Measurements from ENCODE around the gene PRKCSH. TPM values are rescaled to one million over a fixed set of nuclear protein-coding genes. Genes with fewer than 3 reads are reported as not detected.
"Not testable (repeated sequence)": the region's sequence is repeated elsewhere in the genome, so short reads cannot be mapped to it uniquely, and the experiment has no call there.

Gene PRKCSH
- total and polyA plus RNA-seq, 3 donors from 2014 or later: 214 to 266 (median 256) TPM

DNA sequence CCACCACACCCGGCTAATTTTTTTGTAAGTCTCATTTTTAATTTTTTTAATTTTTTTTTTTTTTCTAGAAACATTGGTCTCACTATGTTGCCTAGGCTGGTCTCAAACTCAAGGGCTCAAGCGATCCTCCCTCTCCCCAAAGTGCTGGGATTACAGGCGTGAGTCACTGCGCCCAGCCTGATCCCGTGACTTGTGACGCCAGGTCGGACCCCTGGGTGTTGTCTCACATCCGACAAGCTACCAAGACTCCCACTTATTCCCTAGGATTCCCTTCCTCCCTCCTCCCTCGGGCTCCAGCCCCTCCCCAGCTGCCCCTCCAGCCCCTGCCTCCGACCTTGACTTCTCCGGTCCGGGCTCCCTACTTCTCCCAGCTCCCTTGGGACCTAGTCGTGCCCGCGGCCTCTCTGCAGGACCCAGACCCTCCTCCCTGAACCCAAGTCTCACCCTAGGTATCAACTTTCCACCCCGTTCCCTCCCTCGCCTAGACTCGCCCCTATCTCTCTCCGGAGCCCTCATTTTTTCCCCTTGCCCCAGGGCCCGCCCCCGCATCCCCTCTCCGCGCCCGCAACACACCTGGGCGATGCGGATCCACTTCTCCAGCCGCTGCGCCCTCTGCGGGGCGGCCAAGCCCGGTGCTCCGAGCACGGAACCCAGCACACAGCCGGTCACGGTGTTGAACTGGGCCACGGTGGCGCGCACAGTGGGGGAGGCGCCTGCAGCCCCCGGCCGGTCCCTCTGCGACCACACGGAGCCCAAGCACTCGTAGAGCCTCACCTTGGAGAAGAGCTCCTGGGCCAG is 29.4 kb upstream of the PRKCSH start:
- no peak overlapping the region for H3K27ac ChIP-seq
- TF ChIP-seq POLR2A (IDR thresholded peaks at IDR 0.05): no peak
- TF ChIP-seq, protein P1, sequence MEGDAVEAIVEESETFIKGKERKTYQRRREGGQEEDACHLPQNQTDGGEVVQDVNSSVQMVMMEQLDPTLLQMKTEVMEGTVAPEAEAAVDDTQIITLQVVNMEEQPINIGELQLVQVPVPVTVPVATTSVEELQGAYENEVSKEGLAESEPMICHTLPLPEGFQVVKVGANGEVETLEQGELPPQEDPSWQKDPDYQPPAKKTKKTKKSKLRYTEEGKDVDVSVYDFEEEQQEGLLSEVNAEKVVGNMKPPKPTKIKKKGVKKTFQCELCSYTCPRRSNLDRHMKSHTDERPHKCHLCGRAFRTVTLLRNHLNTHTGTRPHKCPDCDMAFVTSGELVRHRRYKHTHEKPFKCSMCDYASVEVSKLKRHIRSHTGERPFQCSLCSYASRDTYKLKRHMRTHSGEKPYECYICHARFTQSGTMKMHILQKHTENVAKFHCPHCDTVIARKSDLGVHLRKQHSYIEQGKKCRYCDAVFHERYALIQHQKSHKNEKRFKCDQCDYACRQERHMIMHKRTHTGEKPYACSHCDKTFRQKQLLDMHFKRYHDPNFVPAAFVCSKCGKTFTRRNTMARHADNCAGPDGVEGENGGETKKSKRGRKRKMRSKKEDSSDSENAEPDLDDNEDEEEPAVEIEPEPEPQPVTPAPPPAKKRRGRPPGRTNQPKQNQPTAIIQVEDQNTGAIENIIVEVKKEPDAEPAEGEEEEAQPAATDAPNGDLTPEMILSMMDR (IDR thresholded peaks at IDR 0.05): no peak
- no peaks in the 10 kb centered on the region for H3K9me3 ChIP-seq
- H3K36me3 ChIP-seq (ENCODE audit: low read depth, missing control alignments): no peaks in the 10 kb centered on the region
- H3K4me1 ChIP-seq: no peaks in the 10 kb centered on the region
- DNase-seq: no peak
- WGBS, 2 donors: 11 to 27% methylated on average over 27 to 44 of the region's 44 CpGs
- peak overlapping the region; percentile 1 to 30 for H3K4me3 ChIP-seq
- intact Hi-C loops (cut with DNase I; ENCODE audit: low total_unique reads): no loop called here
- no peaks in the 10 kb centered on the region for H3K27me3 ChIP-seq

DNA sequence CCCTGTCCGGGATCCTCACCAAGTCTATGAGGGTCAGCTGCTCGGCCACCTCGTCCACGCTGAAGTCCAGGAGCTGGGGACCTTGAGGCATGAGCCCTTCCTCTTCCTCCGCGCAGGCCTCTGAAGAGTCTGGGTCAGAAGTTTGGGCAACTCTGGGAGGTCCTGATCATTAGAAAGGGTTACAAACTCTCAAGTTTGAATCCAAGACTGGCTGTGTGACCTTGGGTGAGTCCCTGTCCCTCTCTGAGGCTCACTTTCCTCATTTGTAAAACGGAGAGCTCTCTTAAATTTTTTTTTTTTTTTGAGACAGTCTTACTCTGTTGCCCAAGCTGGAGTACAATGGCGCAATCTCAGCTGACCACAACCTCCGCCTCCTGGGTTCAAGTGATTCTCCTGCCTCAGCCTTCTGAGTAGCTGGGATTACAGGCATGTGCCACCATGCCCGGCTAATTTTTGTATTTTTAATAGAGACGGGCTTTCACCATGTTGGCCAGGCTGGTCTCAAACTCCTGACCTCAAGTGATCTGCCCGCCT is 28.7 kb upstream of the PRKCSH start:
- DNase-seq; intact Hi-C loops (cut with DNase I; ENCODE audit: low total_unique reads): not testable (repeated sequence)

DNA sequence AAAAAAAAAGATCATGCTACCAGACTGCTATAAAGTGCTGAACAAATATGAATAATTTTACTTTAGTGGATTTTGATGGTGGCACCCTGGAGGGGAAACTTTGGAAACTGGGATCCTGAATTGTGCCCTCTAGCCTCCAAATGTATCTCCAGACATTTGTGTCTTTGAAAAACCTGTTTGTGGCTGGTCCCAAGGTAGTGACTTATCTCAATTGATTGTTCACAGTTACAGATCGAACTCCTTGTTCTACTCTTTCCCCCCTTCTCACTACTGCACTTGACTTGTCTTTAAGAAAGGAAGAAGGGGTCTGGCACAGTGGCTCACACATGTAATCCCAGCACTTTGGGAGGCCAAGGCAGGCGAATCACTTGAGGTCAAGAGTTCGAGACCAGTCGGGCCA is 26.8 kb upstream of the PRKCSH start:
- H3K9me3 ChIP-seq: no peaks in the 10 kb centered on the region
- intact Hi-C loops (cut with DNase I; ENCODE audit: low total_unique reads): no loop called here
- no peak overlapping the region for H3K4me3 ChIP-seq
- no peaks in the 10 kb centered on the region for H3K27me3 ChIP-seq
- no peak overlapping the region for H3K27ac ChIP-seq
- 84 to 92% methylated on average over 4 of the region's 4 CpGs for WGBS, 2 donors
- DNase-seq: no peak
- no peaks in the 10 kb centered on the region for H3K36me3 ChIP-seq (ENCODE audit: low read depth, missing control alignments)
- no peaks in the 10 kb centered on the region for H3K4me1 ChIP-seq
- TF ChIP-seq, protein P1 (IDR thresholded peaks at IDR 0.05): no peak
- no peak for TF ChIP-seq POLR2A (IDR thresholded peaks at IDR 0.05)

More for the DNA sequence above, 28.7 kb upstream of the PRKCSH start:
- not testable (repeated sequence) for H3K4me1 ChIP-seq; H3K36me3 ChIP-seq (ENCODE audit: low read depth, missing control alignments); H3K27ac ChIP-seq; H3K27me3 ChIP-seq; H3K9me3 ChIP-seq
- H3K4me3 ChIP-seq: peak overlapping the region; percentile 1 to 30
- 54 to 61% methylated on average over 11 to 12 of the region's 12 CpGs for WGBS, 2 donors

DNA sequence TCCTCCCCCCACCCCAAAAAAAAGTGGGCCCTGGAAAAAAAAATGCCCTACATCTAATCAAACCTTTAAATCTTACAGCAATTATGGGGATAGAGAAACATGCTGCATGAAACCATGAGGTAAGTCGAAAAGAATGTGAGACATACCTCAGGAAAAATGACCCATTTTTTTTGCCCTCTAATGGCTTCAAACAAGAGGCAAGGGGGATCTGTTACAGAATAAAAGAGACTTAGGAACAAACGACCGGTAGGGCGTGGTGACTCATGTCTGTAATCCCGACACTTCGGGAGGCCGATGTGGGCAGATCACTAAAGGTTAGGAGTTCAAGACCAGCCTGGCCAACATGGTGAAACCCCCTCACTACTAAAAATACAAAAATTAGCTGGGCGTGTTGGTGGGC is 24.8 kb upstream of the PRKCSH start:
- no peak for TF ChIP-seq POLR2A (IDR thresholded peaks at IDR 0.05)
- TF ChIP-seq, protein P1 (IDR thresholded peaks at IDR 0.05): no peak
- Histone ChIP-seq H3K36me3 (ENCODE audit: low read depth, missing control alignments) (no peaks in the 10 kb centered on the region), H3K27ac (no peak overlapping the region), H3K4me1 (no peaks in the 10 kb centered on the region), H3K27me3 (no peaks in the 10 kb centered on the region), H3K4me3 (no peak overlapping the region), H3K9me3 (no peaks in the 10 kb centered on the region)
- intact Hi-C loops (cut with DNase I; ENCODE audit: low total_unique reads): no loop called here
- DNase-seq: no peak
- 80% methylated on average over 8 of the region's 8 CpGs for WGBS, 2 donors

DNA sequence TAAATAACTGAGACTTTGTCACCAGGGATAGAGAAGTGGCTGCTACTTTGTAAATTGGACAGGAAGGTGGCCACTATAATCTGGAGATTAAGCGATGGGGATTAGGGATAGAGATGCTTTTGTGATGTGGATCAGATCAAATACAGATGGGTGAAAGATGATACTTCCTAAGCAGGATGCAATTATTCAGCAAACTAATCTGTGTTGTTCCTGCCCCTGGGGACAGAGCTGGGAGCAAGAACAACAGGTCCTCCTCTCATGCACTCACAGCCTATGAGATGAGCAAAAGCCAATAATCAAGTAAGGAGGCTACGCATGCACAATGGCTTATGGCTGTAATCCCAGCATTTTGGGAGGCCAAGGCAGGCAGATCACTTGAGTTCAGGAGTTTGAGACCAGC is 20.9 kb upstream of the PRKCSH start:
- H3K27me3 ChIP-seq: no peaks in the 10 kb centered on the region
- no peak overlapping the region for H3K27ac ChIP-seq
- TF ChIP-seq, protein P1 (IDR thresholded peaks at IDR 0.05): no peak
- no peaks in the 10 kb centered on the region for H3K9me3 ChIP-seq
- intact Hi-C loops (cut with DNase I; ENCODE audit: low total_unique reads): no loop called here
- 80 to 83% methylated on average over 2 of the region's 2 CpGs for WGBS, 2 donors
- H3K36me3 ChIP-seq (ENCODE audit: low read depth, missing control alignments): no peaks in the 10 kb centered on the region
- no peak overlapping the region for H3K4me3 ChIP-seq
- DNase-seq: no peak
- no peaks in the 10 kb centered on the region for H3K4me1 ChIP-seq
